Heart left ventricle (tissue), 13 donors: ENCODE data around the gene KTI12.
"Not testable (repeated sequence)": the region's sequence is repeated elsewhere in the genome, so short reads cannot be mapped to it uniquely, and the experiment has no call there.

Experiments
- CTCF ChIP-seq, 12 donors: fragments of 200-600 bp; sonication (generic) in 4 of 12; IDR thresholded peaks; one replicate each; pipeline versions ENCODE4 v1.5.0 to v1.8.0; 2018 to 2022; ENCODE audit warnings: antibody characterized with exemption in 12 of 12, mild to moderate bottlenecking in 5 of 12
- POLR2A ChIP-seq, 2 donors: fragments of 450-650 bp; IDR thresholded peaks; one replicate each; pipeline ENCODE4 v1.6.1; 2017; ENCODE audit warnings: antibody characterized with exemption in 2 of 2, mild to moderate bottlenecking in 2 of 2, moderate library complexity in 2 of 2
- donor health status: ischemic (EF 13 %, LVEDD 7.1; RV severe dilation, severe dysfunction).
- donor health status: DM: no; HTN: yes; CAD: no.
- donor health status: DM: no; HTN: no; CAD: no.
- donor health status: ischemic (EF 25% LVEDD 6.9; RV normal size, moderate dysfunction).
- donor health status: ischemic (EF 25% LVEDD 5.7; RV mildly dilated, moderate dysfunction).
- donor health status: ischemic (EF 35%, LVEDD 5.7; RV mildly dilated, moderate dysfunction).
- donor health status: nonischemic (EF 11% LVEDD 7.7; RV severe dilation, severe dysfunction).
- donor health status: DM: yes; HTN: yes; CAD: no.
- donor health status: PGD.
- donor health status: ischemic (EF 29% LVEDD 5.4; RV normal size, mild dysfunction).
- donor health status: nonischemic (EF 23%, LVEDD 6.1; RV moderate dilation, normal function).

DNA sequence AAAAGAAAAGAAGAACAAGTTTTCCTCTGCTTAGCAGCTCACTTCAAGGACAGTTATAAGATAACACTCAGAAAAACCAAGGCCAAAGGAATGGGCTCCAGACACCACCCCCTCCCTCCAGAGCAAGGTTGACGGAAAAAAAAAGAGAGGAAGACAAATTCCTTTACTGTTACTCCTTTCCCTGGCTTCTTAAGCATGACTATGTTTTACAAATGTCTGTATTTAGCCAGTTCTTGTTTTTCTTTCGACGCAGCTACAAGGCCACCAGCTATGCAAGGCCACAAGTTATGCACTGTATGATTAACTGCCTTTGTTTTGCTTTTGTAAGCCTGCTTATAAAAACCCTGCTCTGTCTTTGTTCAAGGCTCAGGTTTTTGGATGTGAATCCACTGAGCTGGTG is 28.1 kb downstream of the KTI12 start:
- not testable (repeated sequence) for TF ChIP-seq CTCF, POLR2A (IDR thresholded peaks at IDR 0.05)
